ENCODE data around the gene BOK. TPM values are rescaled to one million over a fixed set of nuclear protein-coding genes. Genes with fewer than 3 reads are reported as not detected.

The BOK gene
- total and polyA plus RNA-seq, 2 donors (not counting 3 experiments of a cell fraction or from before 2014, with no cell fraction given), result 76.0 to 95.5 TPM

GRCh38 chr2:241620419-241620769, 61.8 kb downstream of the BOK start:
- no peaks in the 10 kb centered on the region for H3K27me3 ChIP-seq (ENCODE audit: control insufficient read depth in 2 of 2, insufficient read depth in 2 of 2, low read length in 2 of 2)
- FAIRE-seq, result no peak
- H2AFZ ChIP-seq (ENCODE audit: low read depth, low read length), result no peak overlapping the region
- BruUV-seq (replicated peaks), result no TSS peak
- H3K4me3 ChIP-seq (replicated peaks in 1 of 3; ENCODE audit: insufficient read depth in 1 of 3, low read depth in 1 of 3, low read length in 3 of 3), result no peak overlapping the region
- peaks cover 0 to 1% of the 10 kb centered on the region in 2 experiments for H3K36me3 ChIP-seq (ENCODE audit: control insufficient read depth in 2 of 2, extremely low read depth in 1 of 2, insufficient read depth in 2 of 2, low read length in 2 of 2)
- H3K4me2 ChIP-seq (ENCODE audit: insufficient read depth, low read length), result no peak overlapping the region
- POLR2A ChIA-PET, result no interaction called here
- TF ChIP-seq FOS (IDR thresholded peaks at IDR 0.05; ENCODE audit: borderline replicate concordance, insufficient read depth, low read length) (peak; percentile 30), CTCF (IDR thresholded peaks at IDR 0.05; ENCODE audit: extremely low read depth in 1 of 2, insufficient read depth in 1 of 2, low read depth in 1 of 2, low read length in 2 of 2) (no peak)
- dilution Hi-C loops (cut with MboI; ENCODE audit: extremely low pct_ligation_motif_present, low sequenced_read_pairs) (no loop called here), intact Hi-C loops (cut with micrococcal nuclease) (no loop called here)
- no peaks in the 10 kb centered on the region for H3K9me1 ChIP-seq (replicated peaks; ENCODE audit: control insufficient read depth, extremely low read depth, insufficient read depth, low read length)
- H3K4me1 ChIP-seq (ENCODE audit: control insufficient read depth, extremely low read depth, insufficient read depth, low read length), result peaks cover 13% of the 10 kb centered on the region
- no peaks in the 10 kb centered on the region for H3K9me3 ChIP-seq (replicated peaks; ENCODE audit: control insufficient read depth, insufficient read depth, low read length)
- no peak for DNase-seq (ENCODE audit: low read depth, low spot score)
- H3K79me2 ChIP-seq (ENCODE audit: control insufficient read depth, insufficient read depth, low read length), result peaks cover 61% of the 10 kb centered on the region
- no peak overlapping the region for H3K27ac ChIP-seq (ENCODE audit: insufficient read depth, low read depth, low read length)
- H4K20me1 ChIP-seq (replicated peaks; ENCODE audit: control insufficient read depth, extremely low read depth, insufficient read depth, low read length), result peaks cover 2% of the 10 kb centered on the region
- H3K9ac ChIP-seq (replicated peaks; ENCODE audit: extremely low read depth, insufficient read depth, low read length), result no peak overlapping the region
- CTCF ChIA-PET, result no interaction called here

Small RNAs within 50 kb of the gene (small RNA-seq; reads per million reads assigned to genes)
- not detected for gene RNA5SP122 (ENCODE audit: insufficient read depth, insufficient read length, low read depth, low replicate concordance)

Other genes with a start within 250 kb of the BOK start
- 554 and 569 TPM in 2 replicates for gene HDLBP, start 243.1 kb upstream of the BOK start, total RNA-seq
- 294 and 379 TPM in 2 replicates for gene HDLBP, start 243.1 kb upstream of the BOK start, polyA plus RNA-seq
- gene SEPTIN2, start 242.8 kb upstream of the BOK start, total RNA-seq, result 427 and 444 TPM in 2 replicates
- 475 and 512 TPM in 2 replicates for gene SEPTIN2, start 242.8 kb upstream of the BOK start, polyA plus RNA-seq
- gene FARP2, start 202.5 kb upstream of the BOK start, total RNA-seq, result 40.6 and 45.3 TPM in 2 replicates
- gene FARP2, start 202.5 kb upstream of the BOK start, polyA plus RNA-seq, result 15.3 and 17.9 TPM in 2 replicates
- gene STK25, start 50.2 kb upstream of the BOK start, total RNA-seq, result 236 and 286 TPM in 2 replicates
- gene STK25, start 50.2 kb upstream of the BOK start, polyA plus RNA-seq, result 715 and 879 TPM in 2 replicates
- 47.4 and 49.0 TPM in 2 replicates for gene THAP4, start 78.4 kb downstream of the BOK start, total RNA-seq
- gene THAP4, start 78.4 kb downstream of the BOK start, polyA plus RNA-seq, result 45.4 and 51.2 TPM in 2 replicates
- 83.6 and 85.6 TPM in 2 replicates for gene ATG4B, start 78.9 kb downstream of the BOK start, total RNA-seq
- 113 and 142 TPM in 2 replicates for gene ATG4B, start 78.9 kb downstream of the BOK start, polyA plus RNA-seq
- 91.9 and 104 TPM in 2 replicates for gene DTYMK, start 128.1 kb downstream of the BOK start, total RNA-seq
- gene DTYMK, start 128.1 kb downstream of the BOK start, polyA plus RNA-seq, result 61.6 and 67.0 TPM in 2 replicates
- 24.5 and 30.5 TPM in 2 replicates for gene ING5, start 143.3 kb downstream of the BOK start, total RNA-seq
- gene ING5, start 143.3 kb downstream of the BOK start, polyA plus RNA-seq, result 32.4 and 33.4 TPM in 2 replicates
- 22.3 and 27.9 TPM in 2 replicates for gene D2HGDH, start 175.9 kb downstream of the BOK start, total RNA-seq
- gene D2HGDH, start 175.9 kb downstream of the BOK start, polyA plus RNA-seq, result 22.3 and 34.5 TPM in 2 replicates
- 0.23 TPM in 1 of 2 replicates, not detected in the other for gene GAL3ST2, start 218.1 kb downstream of the BOK start, total RNA-seq
- gene GAL3ST2, start 218.1 kb downstream of the BOK start, polyA plus RNA-seq, result not detected in 2 replicates